Fibroblast of lung (primary cell): ENCODE results near the gene SLC44A1. TPM values are rescaled to one million over a fixed set of nuclear protein-coding genes. Genes with fewer than 3 reads are reported as not detected.

Experiments used
- DNase-seq, 2 donors: peaks; one replicate each; pipeline versions ENCODE4 v3.0.0 to v3.0.0-alpha.2; 2010; ENCODE audit warnings: low read depth in 2 of 2
- H2AFZ ChIP-seq: 2 replicates; pipeline ENCODE4 v1.5.1; 2012; ENCODE audit warnings: low read length, control low read depth, inconsistent platforms
- H3K27ac ChIP-seq: 2 replicates; pipeline ENCODE4 v1.5.1; 2011; ENCODE audit warnings: low read length, control low read depth; ENCODE audit not compliant: insufficient read depth
- H3K27me3 ChIP-seq: 2 replicates; pipeline ENCODE4 v1.5.1; 2011; ENCODE audit warnings: mild to moderate bottlenecking, low read length; ENCODE audit not compliant: control insufficient read depth, insufficient read depth
- H3K36me3 ChIP-seq: 2 replicates; pipeline ENCODE4 v1.5.1; 2011; ENCODE audit warnings: low read length; ENCODE audit not compliant: control insufficient read depth, insufficient read depth
- H3K4me1 ChIP-seq: 2 replicates; pipeline ENCODE4 v1.5.1; 2011; ENCODE audit warnings: low read length; ENCODE audit not compliant: control insufficient read depth, insufficient read depth; ENCODE audit errors: extremely low read depth
- H3K4me2 ChIP-seq: 2 replicates; pipeline ENCODE4 v1.5.1; 2011; ENCODE audit warnings: low read length, control low read depth; ENCODE audit not compliant: insufficient read depth; ENCODE audit errors: extremely low read depth
- H3K4me3 ChIP-seq, 4 experiments: fragments of 200-600 bp in 1 of 4; sonication (generic) in 1 of 4; replicated peaks in 1 of 4; 2 replicates each; pipeline ENCODE4 v1.5.1; 2011 to 2016; ENCODE audit warnings: low read length in 4 of 4, low read depth in 3 of 4, mild to moderate bottlenecking in 3 of 4, control low read depth in 2 of 4, inconsistent platforms in 1 of 4, mixed read lengths in 1 of 4; ENCODE audit not compliant: insufficient read depth in 1 of 4; ENCODE audit errors: control extremely low read depth in 1 of 4
- H3K79me2 ChIP-seq: 2 replicates; pipeline ENCODE4 v1.5.1; 2012; ENCODE audit warnings: mild to moderate bottlenecking, low read length, inconsistent platforms; ENCODE audit not compliant: control insufficient read depth, insufficient read depth
- H3K9ac ChIP-seq: 2 replicates; pipeline ENCODE4 v1.5.1; 2011; ENCODE audit warnings: mild to moderate bottlenecking, low read length, control low read depth; ENCODE audit not compliant: insufficient read depth
- H3K9me3 ChIP-seq: 2 replicates; pipeline ENCODE4 v1.5.1; 2012; ENCODE audit warnings: low read depth, low read length; ENCODE audit not compliant: control insufficient read depth, insufficient read depth
- H4K20me1 ChIP-seq: 2 replicates; pipeline ENCODE4 v1.5.1; 2011; ENCODE audit warnings: low read length; ENCODE audit not compliant: control insufficient read depth, insufficient read depth; ENCODE audit errors: extremely low read depth
- EZH2 ChIP-seq: IDR thresholded peaks from 2 replicates; pipeline ENCODE4 v1.5.1; 2012; ENCODE audit warnings: low read length, control low read depth, mild to moderate bottlenecking; ENCODE audit errors: missing control alignments
- polyA plus RNA-seq, 2 donors: library from polyadenylated mRNA; depleted of rRNA in 1 of 2; stranded (reverse) in 1 of 2; unstranded in 1 of 2; fragments of >200 nt; gene quantifications; 2 replicates each; pipeline ENCODE4 v1.2.1, GENCODE V29; 2011 to 2012; ENCODE audit warnings: missing spikeins in 1 of 2
- total RNA-seq: library from RNA; depleted of rRNA; stranded (reverse); fragments of >200 nt; gene quantifications from 2 replicates; pipeline ENCODE4 v1.2.1, GENCODE V29; 2014
- TF ChIP-seq, protein P1 (sequence below), 2 donors: IDR thresholded peaks in 1 of 2; conservative IDR thresholded peaks in 1 of 2; 1 replicate in 1 of 2; 2 replicates in 1 of 2; pipeline ENCODE4 v1.5.1; 2011 to 2012; ENCODE audit warnings: low read length in 2 of 2, control low read depth in 1 of 2, inconsistent platforms in 1 of 2, low read depth in 1 of 2, mild to moderate bottlenecking in 1 of 2

Gene SLC44A1
- total and polyA plus RNA-seq, 2 donors (not counting 1 experiment from before 2014, with no cell fraction given): 35.9 to 54.2 TPM

DNA sequence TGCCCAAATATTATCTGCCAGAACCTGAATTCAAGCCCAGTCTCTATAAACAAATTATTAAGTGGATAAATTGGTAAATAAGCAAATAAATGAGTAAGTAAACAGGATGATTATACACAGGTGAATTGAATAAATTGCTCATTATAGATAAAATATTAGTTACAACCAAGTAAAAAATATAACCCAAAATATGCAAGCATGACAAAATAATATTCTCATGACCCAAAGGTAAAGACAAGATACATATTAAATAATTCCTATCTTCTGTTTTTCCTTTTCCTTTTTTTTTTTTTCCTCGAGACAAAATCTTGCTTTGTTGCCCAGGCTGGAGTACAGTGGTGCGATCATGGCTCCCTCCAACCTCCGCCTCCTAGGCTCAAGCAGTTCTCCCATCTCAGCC is 182.2 kb downstream of the SLC44A1 start:
- Histone ChIP-seq H4K20me1 (no peaks in the 10 kb centered on the region), H2AFZ (no peak overlapping the region), H3K4me2 (no peak overlapping the region), H3K4me1 (no peaks in the 10 kb centered on the region), H3K27ac (no peak overlapping the region), H3K36me3 (no peaks in the 10 kb centered on the region), H3K27me3 (no peaks in the 10 kb centered on the region), H3K9ac (no peak overlapping the region), H3K9me3 (no peaks in the 10 kb centered on the region), H3K79me2 (no peaks in the 10 kb centered on the region), H3K4me3 (no peak overlapping the region)
- TF ChIP-seq, protein P1, sequence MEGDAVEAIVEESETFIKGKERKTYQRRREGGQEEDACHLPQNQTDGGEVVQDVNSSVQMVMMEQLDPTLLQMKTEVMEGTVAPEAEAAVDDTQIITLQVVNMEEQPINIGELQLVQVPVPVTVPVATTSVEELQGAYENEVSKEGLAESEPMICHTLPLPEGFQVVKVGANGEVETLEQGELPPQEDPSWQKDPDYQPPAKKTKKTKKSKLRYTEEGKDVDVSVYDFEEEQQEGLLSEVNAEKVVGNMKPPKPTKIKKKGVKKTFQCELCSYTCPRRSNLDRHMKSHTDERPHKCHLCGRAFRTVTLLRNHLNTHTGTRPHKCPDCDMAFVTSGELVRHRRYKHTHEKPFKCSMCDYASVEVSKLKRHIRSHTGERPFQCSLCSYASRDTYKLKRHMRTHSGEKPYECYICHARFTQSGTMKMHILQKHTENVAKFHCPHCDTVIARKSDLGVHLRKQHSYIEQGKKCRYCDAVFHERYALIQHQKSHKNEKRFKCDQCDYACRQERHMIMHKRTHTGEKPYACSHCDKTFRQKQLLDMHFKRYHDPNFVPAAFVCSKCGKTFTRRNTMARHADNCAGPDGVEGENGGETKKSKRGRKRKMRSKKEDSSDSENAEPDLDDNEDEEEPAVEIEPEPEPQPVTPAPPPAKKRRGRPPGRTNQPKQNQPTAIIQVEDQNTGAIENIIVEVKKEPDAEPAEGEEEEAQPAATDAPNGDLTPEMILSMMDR (conservative IDR thresholded peaks at IDR 0.05 in 1 of 2, IDR thresholded peaks at IDR 0.05 in 1 of 2; ENCODE audit: low read depth in 1 of 2, low read length in 2 of 2): no peak
- no peak for TF ChIP-seq EZH2
- no peak for DNase-seq

DNA sequence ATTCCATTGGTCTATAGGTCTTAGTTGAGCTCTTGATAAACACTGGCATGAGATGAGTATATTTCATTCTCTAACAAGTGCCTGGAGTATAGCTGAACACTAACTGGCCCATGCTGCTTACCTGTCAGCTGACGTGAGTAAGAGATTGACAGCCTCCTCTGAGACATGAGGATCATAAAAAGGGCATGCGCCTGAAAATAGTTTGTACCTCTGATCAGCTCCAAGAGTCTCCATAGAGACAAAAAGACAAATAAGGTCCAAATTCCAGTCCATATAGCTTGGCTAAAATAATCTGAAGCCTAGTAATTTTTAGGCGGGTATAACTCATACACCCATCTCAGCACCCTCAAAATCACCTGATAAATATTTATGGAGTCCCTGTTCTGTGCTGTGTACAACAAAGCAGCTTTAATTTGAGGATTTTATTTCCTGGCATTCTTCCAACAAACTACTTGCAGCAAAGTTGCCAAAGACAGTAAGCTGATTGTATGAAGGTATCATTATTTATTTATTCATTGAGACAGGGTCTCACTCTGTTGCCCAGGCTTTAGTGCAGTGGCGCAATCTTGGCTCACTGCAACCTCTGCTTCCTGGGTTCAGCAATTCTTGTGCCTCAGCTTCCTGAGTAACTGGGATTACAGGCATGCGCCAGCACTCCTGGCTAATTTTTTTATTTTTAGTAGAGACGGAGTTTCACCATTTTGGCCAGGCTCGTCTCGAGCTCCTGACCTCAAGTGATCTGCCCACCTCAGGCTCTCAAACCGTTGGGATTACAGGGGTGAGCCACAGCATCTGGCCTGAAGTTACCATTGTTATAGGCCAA is 187.2 kb downstream of the SLC44A1 start:
- Histone ChIP-seq H3K4me2 (no peak overlapping the region), H3K79me2 (no peaks in the 10 kb centered on the region), H3K9ac (no peak overlapping the region), H4K20me1 (no peaks in the 10 kb centered on the region), H3K27ac (no peak overlapping the region), H3K27me3 (no peaks in the 10 kb centered on the region), H3K4me1 (no peaks in the 10 kb centered on the region), H3K36me3 (no peaks in the 10 kb centered on the region), H2AFZ (no peak overlapping the region), H3K4me3 (no peak overlapping the region), H3K9me3 (no peaks in the 10 kb centered on the region)
- TF ChIP-seq, protein P1 (conservative IDR thresholded peaks at IDR 0.05 in 1 of 2, IDR thresholded peaks at IDR 0.05 in 1 of 2; ENCODE audit: low read depth in 1 of 2, low read length in 2 of 2): no peak
- no peak for TF ChIP-seq EZH2
- no peak for DNase-seq

DNA sequence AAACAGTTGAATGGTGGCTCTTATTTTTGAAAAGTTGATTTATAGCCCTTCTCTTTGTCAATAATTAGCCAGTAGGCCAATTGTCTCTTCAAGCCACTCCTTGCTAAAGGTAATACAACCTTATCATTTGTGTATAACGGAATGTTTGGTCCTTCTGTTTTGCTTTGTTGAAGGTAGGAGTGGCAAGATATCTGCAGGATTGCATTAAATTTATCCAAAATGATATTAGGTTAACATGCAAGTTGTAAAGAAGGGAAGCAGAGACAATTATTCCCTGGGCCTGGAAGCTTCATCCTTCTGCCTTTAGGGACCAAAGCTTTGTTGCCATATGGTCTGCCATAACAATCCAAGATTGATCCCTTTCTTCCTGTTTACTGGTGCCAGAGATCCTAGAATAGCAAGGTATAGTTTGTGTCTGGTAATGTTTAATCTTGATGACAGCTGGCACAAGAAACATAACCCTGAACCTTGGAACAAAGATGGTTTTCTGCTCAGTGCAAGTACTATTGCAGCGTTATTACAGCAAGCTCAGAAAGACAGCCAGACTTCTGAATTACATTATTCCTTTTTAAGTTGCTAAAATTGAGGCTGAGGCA is 187.9 kb downstream of the SLC44A1 start:
- Histone ChIP-seq H3K4me1 (no peaks in the 10 kb centered on the region), H3K27me3 (no peaks in the 10 kb centered on the region), H3K79me2 (no peaks in the 10 kb centered on the region), H3K27ac (no peak overlapping the region), H3K9ac (no peak overlapping the region), H2AFZ (no peak overlapping the region), H4K20me1 (no peaks in the 10 kb centered on the region), H3K4me2 (no peak overlapping the region), H3K4me3 (no peak overlapping the region), H3K36me3 (no peaks in the 10 kb centered on the region), H3K9me3 (no peaks in the 10 kb centered on the region)
- TF ChIP-seq, protein P1 (conservative IDR thresholded peaks at IDR 0.05 in 1 of 2, IDR thresholded peaks at IDR 0.05 in 1 of 2; ENCODE audit: low read depth in 1 of 2, low read length in 2 of 2): no peak
- no peak for TF ChIP-seq EZH2
- DNase-seq: no peak
